ENCODE results near the gene CAPN3.

CAPN3 gene

DNA sequence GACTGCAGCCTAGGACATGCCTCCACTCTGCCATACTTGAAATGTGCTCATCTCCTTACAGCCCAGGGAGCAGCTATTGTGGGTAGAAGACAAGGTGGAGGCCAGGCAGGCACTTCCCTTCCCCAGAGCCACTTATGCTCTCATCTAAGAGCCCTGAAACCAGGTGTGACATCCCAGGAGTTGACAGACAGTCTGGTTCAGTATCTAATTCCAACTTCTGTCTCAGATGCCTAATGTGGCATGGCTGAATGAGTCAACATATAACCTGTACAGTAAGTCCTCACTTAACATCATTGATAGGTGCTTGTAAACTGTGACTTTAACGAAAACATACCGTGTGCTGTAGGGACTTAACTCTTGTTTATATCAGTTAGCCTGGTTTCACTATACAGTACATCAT is 1.2 kb upstream of the CAPN3 start:
- DNase-seq (ENCODE audit: low spot score), result no peak

DNA sequence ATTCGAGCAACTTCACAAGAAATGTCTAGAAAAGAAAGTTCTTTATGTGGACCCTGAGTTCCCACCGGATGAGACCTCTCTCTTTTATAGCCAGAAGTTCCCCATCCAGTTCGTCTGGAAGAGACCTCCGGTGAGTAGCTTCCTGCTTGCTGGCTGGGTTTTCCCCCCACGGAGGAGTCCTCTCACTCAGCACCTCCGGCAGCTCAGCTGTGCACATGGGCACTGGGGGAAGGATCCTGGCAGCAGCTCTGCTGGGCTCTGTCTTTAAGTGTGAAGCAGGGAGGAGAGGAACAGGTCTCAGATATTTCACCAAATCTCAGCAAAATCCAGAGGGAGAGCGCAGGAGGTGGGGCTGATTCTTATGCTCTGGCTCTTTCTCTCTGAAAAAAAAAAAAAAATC is 684 bp downstream of the CAPN3 start:
- DNase-seq (ENCODE audit: low spot score), result no peak

DNA sequence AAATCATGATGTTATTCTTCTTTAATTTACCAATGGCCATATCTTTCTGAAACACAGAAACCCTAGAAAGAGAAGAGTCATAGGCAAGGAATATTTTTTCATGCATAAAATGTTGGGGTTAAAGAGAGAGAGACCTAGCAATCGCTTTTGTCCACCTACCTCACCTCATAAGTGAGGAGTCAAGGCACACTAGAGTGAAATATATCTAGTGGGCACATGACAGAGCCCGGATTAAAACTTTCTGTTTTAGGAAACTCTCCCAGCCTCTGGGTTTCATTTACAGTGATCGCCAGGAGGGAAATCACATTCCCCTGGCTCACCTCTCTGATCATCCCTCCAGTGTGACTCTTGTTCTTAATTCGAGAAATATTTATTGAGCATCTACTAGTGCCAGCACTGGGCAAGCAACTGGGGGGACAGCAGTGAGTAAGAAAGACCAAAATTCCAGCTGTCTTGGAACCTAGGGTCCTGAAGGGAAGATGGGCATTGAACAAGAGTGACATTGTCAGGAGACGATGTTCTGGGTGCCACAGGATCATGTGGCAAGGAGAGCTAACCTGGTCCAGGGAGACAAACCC is 1.3 kb downstream of the CAPN3 start:
- no peak for DNase-seq (ENCODE audit: low spot score)

DNA sequence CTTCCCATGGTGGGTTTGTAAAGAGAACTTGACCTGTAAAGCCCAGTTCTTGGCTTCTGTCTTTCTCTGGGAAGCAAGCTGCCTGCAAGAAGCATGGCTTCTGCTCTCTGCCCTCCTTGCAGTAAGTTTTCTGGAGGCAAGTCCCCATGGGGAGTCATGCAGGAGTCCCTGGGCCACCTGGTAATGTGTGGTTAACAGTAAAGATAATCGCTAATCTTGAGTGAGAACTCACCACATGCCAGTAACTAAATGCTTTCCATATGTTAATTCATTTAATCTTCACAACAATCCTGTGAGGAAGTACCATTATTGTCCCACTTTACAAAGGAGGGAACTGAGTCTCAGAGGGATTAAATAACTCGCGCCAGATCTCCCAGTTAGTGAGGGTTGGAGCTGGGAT is 4.2 kb downstream of the CAPN3 start:
- DNase-seq (ENCODE audit: low spot score), result no peak

DNA sequence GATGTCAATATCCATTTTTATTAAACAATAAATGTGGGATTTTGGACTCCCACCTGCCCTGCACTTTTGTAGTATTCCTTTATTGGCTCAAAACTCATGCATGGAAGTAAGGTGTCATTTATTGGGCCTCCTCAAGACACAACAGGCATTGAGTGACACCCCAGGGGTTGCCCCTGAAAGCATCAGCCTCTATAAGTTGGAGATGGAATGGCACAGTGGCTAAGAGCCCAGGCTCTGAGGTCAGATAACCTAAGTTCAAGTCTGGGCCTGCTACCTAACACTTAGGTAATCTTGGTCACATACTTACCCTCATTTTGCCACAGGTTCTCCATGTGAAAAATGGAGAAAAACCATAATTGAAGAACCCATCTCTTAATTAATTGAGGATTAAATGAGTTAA is 4.6 kb downstream of the CAPN3 start:
- no peak for DNase-seq (ENCODE audit: low spot score)

DNA sequence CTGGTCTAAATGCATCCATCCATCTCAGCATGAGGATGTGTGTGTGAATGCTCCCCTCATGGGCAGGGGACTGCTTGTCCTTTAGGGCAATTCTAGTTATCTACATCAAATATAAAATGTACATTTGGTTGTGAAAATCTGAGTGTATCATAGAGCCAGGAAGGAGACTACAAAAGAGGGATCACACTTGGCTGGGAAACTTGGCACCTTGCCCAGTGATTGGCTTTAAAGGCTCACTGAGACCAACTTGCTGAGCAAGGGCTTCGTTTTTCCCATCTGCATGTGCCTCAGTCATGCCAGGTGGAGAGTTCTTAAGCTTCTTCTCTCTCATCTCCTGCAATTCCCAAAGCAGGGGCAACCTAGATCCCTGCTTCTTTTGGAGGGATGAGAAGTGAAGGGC is 5.2 kb downstream of the CAPN3 start:
- DNase-seq (ENCODE audit: low spot score), result no peak

DNA sequence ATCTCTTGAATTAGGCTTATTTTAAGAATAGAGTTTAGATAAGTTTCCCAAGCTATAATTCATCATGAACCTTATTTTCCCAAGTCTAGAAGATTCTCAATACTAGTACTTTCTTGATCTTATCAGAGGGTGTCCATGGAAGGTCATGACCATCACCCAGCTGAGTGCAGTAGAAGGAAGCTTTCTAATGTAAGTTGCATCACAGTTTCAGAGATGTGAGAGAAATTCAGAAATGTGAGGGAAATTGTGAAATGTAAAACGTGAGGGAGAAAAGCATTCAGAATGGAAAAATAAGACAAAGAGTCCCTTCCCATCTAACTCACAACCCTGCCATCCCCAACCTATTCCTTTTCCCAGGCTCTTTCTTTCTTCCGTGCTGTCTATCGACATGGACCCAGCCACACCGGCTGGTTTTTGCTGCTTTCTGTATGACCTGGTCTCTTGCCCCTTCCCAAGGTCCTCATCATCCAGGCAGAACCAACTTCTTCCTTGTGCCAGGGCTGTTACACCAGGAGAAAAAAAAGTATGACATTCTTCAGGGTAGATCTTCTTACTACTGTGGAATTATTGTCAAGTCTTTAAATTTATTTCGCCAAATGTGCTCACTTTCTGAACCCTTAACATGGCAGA is 6.7 kb downstream of the CAPN3 start:
- DNase-seq (ENCODE audit: low spot score), result no peak

DNA sequence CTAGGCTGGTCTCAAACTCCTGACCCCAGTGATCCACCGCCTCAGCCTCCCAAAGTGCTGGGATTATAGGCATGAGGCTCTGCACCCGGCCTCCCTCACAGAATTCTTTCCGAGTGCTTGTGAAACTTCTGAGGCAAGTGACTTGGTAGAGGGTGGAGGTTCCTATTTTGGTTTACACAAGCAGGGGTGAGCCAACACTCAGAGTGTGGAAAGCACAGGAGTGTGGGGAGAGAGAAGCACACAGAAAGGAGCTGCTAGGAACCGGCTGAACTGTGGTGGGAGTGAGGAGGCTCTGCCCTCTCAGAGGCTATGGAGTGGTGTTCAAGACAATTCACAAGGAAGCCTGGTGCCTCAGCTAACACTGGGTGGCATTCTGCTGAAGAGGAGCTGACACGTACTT is 7.7 kb downstream of the CAPN3 start:
- DNase-seq (ENCODE audit: low spot score), result no peak

DNA sequence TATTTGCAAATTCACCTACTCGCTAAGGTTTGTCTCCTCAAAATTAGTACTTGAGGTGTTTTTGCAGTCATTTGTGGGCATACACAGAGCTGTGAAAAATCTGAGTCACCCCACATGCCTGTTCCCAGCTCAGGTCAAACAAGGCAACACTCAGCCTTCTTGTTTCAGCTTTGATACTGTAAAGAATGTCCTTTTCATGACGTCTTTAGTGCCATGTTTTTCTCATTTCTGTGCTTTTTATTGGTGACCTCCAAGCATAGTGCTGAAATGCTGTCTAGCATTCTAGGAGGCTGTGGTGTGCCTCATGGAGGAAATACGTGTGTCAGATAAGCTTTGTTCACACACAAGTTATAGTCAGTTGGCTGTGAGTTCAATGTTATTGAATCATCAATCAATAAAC is 8.8 kb downstream of the CAPN3 start:
- no peak for DNase-seq (ENCODE audit: low spot score)

DNA sequence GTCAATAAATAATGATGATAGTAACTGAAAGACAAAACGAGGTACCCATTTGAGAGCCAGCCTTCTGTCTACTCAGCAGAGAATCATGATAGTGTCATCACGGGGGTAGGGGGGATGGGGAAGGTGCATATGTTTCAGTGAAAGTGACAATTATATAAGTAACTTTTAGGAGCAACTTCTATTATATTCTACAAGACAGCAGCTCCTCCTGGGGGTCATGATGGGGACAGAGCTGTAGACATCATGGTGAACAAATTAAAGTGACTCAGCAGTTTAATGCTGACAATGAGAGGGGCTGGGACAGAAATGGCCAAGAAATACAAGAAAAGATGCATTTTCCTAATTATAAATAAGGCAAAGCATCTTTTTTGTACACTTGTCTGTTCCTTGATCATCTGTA is 11.8 kb downstream of the CAPN3 start:
- no peak for DNase-seq (ENCODE audit: low spot score)

DNA sequence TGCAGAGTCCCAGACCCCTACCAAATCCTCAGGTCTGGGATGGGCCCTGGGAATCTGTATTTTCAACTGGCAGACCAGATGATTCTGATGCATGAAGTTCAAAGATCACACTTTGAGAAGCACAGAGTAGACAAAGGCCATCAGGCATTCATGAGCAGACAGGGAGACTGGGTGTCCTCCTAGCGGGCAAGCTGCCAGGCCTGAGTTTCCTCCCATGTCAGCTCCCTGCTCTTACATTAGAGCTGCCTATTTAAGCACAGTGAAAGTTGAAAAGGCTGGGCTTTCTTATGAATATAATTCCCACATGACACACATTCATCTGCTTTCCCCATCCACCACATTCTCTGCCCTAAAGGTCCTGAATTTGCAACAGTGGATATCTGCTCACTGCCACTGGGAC is 14.0 kb downstream of the CAPN3 start:
- no peak for DNase-seq (ENCODE audit: low spot score)

DNA sequence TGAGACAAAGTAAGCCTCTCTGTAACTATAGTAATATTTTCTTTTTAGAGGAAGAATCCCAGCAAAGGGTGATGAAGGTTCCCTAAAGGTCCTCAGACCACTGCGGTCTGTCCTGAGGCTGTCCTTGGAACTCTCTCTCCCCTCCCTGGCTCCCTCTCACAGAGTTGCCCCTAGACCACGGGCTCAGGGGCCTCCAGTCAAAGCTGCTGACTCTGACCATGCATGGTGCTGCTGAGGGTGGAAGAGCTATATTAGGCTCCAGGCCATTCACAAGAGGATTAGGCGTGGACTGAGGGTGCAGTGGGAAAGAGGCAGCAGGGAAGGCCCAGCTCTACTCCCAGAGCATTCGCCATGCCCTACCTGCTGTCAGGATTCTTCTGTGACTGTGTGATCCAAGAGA is 14.6 kb downstream of the CAPN3 start:
- DNase-seq (ENCODE audit: low spot score), result no peak

DNA sequence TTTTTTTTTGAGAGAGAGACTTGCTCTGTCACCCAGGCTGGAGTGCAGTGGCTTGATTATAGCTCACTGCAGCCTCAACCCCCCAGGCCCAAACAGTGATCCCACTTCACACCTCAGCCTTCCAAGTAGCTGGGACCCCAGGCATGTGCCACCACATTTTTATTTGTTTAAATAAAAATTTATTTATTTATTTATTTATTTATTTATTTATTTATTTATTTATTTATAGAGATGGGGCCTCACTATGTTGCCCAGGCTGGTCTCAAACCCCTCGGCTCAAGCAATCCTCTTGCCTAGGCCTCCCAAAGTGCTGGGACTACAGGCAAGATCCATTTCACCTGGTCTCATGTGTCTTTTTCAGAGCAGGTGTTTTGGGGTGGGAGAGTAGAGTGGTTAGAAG is 15.5 kb downstream of the CAPN3 start:
- no peak for DNase-seq (ENCODE audit: low spot score)

DNA sequence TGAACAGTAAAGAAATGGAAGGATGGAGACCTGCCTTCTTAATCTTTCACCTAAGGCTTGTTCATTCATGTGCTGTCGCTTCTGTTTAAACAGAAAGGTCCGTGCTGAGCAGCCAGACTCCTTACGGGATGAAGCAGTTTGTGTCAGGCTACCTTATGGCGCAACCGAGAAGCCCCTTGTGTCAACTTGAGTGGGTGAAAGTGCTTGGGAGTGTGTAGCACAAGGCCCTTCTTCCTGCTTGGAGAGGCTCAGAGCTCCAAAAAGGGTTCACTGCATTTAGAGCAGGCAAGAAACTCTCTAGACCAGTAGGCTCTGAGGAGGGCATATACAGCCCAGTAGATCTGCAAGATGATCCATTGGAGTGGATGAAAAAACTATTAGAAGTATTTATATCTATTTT is 16.0 kb downstream of the CAPN3 start:
- no peak for DNase-seq (ENCODE audit: low spot score)

DNA sequence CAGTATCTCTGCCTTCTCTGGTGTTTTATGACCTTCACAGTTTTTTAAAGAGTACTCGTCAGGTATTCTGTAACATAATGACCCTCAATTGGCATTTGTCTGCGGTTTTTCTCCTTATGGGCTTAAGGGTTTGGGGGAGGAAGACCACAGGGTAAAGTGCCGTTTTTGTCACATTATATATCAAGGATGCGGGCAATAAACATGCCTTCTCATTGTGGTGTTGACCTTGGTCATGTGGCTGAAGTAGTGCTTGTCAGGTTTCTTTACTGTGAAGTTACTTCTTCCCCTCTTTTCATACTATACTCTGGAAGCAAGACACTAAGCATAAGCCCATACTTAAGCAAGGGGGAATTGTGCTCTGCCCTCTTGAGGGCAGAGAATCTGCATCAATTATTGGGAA is 16.6 kb downstream of the CAPN3 start:
- DNase-seq (ENCODE audit: low spot score), result no peak

DNA sequence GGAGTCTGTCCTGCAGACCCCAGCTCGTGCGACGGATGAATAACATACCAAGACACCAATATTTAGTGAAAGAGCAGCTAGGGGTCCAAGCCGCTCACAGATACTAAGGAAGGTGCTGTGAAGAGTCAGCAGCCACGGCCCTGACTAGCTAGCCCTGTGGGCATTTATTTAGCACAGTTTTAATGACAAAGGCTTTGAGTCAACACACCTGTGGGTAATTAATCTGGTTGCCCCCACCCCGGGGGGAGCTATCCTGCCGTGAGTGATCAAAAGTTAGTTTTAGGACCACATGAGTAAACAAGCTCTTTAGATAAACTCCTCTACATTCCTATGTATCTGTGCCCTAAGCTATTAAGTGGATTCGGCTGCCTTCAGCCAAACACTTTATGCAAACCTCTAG is 18.7 kb downstream of the CAPN3 start:
- no peak for DNase-seq (ENCODE audit: low spot score)

DNA sequence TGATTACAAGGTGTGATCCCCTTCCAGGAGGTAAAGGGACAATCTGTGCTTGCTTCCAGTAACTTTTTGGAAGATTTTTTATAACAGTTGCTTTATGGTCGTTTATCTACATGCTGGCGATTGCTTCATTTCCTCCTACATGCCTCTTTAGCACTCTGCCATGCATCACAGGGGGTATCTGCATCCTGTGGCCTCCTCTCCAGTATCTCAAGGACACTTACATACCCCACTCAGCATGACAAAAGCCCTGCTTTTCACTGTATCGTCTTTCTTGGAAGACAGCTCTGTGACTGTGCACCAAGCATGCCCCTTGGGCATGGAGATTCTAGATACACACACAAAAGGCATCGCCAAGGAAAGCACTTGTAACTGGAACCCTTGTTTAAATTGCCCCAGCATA is 25.3 kb downstream of the CAPN3 start:
- DNase-seq (ENCODE audit: low spot score), result no peak

DNA sequence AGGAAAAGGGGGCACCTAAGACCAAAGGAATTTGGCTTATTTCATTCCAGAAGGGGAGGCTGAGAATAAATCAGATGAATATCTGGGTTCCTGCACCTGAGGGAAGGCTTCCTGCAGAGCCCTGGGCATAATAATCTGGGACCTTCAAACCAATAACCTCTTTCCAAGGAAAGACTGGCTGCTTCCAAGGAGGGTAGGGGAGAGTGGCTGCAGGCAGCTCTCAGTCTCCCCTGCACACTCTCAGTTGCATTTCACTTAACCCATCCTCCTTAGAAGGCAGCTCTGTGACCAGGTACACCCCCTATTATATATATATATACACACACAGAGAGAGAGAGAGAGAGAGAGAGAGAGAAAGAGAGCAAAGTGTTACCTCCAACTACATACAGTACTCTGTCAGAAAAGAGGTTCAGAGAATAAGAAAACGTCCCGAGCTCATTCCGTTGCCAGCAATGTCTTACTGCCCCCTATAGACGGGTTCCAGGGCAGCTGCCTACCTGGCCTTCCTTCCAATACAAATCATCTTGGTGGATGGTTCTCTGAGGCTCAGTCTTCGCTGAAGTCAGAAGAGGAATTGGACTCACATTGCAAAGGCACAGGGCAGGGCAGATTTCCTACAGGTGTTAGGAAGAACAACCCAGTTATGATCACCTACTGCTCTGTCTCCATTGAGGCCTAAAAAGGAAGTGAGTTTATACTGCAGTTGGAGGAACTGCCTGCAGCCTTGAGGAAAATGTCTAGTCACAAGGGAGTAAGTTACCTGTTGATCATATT is 26.1 kb downstream of the CAPN3 start:
- DNase-seq (ENCODE audit: low spot score), result peak; percentile 37

DNA sequence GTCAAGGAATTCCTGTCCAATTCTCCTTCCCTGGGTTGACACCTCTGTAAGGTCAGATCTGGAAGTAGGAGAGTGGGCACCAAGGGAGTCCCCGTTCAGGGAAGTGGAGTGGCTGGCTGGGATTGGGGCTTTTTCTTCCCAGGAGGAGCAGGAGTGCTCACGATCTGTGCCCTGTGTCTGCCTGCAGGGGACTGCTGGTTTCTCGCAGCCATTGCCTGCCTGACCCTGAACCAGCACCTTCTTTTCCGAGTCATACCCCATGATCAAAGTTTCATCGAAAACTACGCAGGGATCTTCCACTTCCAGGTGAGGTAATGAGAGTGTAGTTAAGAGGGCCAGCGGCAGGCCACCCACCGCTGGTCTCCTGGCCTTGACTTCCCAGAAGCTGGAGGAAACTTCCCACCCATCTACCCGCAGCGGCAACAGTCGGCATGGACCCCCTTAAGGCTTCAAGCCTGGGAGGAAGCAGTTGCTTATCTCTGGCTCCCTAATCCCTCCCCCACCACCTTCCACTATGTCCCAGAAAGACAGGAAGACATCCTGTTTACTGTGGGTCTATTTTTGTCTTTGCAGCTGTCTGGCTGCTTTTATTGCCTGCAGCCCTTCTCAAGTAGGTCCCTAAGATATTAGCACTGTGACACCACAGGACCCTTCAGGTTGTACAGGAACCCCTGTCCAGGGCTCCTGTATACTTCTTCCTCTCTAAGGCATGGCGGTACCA is 26.8 kb downstream of the CAPN3 start:
- DNase-seq (ENCODE audit: low spot score), result no peak

DNA sequence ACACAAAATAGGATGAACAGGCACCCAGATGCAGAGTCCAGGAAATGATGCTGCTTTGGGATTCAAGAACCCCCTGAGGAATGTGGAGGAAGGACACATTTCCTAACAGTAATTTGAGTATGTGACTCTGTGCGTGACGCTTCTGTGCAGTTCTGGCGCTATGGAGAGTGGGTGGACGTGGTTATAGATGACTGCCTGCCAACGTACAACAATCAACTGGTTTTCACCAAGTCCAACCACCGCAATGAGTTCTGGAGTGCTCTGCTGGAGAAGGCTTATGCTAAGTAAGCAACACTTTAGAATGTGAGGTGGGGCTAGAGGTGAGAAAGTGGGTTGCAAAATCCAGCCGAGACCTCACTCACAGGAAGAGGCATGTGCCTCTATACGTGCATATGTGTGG is 28.3 kb downstream of the CAPN3 start:
- no peak for DNase-seq (ENCODE audit: low spot score)

DNA sequence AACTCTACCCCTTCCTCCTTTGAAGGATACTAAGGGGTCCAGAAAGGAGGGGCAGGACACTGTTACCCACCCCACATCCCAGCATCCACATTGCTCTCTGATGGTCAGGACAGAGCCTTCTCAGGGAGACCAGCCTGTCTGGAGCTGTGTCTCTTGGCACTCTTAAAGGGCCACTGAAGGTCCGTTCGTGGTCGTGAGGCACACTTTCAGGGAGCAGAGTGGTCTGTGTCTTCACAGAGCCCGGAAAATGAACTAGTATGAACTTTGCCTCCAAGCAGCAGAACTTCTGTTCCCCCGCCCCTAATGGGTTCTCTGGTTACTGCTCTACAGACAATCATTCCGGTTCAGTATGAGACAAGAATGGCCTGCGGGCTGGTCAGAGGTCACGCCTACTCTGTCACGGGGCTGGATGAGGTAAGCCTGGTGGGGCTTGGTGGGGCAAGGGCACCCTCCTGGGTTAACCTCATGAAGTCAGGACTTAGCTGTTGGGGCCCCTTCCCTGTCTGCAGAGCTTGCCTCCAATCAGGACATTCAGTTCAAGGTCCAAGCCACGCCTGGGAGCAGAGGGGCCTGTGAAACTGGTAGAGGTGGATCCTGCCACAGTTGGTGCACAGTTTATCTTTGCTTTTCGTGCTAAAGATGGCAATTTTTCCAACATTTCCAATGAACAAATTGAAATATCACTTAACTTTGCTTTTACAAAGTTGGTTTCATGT is 33.2 kb downstream of the CAPN3 start:
- DNase-seq (ENCODE audit: low spot score), result peak; percentile 76

DNA sequence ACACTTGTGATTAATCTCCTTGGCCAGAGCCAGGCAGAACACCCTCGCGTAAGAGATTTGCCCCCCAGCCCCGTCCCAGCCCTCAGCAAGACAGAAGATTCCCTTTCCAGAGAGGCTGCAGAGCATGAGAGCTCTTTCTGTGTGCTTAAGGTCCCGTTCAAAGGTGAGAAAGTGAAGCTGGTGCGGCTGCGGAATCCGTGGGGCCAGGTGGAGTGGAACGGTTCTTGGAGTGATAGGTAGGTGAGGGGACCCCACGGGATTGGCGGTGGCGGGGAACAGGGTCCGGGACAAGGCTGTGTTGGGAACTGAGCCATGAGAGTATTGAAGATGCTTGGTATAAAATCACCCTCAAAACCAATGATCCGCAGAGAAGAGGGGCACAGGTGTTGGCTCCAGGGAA is 34.8 kb downstream of the CAPN3 start:
- DNase-seq (ENCODE audit: low spot score), result no peak
